ENCODE measurements around the gene LPIN3.

Gene LPIN3

DNA sequence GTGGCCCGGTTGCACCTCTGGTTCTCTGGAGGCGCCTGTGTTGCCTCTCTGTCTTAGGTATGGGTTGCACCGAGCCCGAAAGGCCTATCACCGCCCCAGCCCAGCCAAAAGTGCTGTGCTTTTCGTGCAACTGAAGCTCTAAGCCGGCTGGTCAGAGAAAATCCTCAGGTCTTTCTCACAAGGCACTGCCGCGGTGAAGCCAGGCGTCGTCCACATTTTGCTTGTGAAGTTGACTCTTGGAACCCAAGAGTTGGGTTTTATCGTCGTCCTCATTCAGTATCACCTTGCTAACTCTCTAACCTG, 26.7 kb downstream of the LPIN3 start:
- no peak for DNase-seq

DNA sequence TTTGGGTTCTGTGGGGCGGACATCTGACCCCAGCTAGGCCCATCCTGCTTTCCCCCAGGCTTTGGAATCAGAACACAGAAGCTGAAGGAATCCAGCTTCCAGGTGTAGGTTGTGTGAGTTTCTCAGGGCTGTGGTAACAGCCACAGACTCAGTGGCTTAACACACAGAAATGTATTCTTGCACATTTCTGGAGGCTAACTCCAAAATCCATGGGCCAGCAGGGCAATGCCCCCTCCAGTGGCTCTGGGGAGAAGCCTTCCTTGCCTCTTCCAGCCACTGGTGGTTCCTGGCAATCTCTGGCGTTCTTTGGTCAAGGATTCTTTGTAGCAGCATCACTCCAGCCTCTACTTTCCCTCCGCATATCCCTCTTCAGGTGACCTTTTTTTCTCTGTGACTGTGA, 27.3 kb downstream of the LPIN3 start:
- DNase-seq, result no peak

GRCh38 chr20:41369673-41370072, 29.1 kb downstream of the LPIN3 start:
- no peak for DNase-seq

- DNase-seq, result no peak
Measured at GRCh38 chr20:41370176-41370575, 29.6 kb downstream of the LPIN3 start.

- DNase-seq, result no peak
Measured at GRCh38 chr20:41371371-41371770, 30.8 kb downstream of the LPIN3 start.

DNA sequence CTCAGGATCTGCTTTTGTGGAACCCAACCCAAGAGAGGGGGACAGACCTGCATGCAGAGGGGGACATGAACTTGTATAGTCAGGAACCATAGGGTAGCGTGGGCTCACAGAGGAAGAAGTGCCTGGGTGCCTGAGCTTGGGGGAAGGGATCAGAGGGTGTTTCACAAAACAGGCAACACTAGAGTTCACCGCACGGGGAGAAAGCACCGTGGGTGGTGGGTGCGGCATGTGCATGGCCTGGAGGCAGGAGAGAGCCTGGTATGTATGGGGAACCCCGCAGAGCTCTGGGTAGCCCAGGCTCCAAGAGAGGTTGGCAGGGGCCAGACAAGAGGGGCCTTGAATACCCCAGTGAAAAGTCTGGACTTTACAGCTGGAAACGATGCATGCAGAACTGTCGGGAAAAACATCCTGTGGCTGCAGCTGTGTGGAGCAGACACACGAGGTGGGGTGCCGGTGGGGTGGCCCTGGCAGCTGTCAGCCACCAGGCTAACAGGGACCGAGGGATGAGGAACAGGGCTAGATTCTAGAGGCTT, 32.7 kb downstream of the LPIN3 start:
- no peak for DNase-seq

GRCh38 chr20:41373931-41374920, 33.6 kb downstream of the LPIN3 start:
- no peak for DNase-seq

GRCh38 chr20:41375846-41376245, 35.2 kb downstream of the LPIN3 start:
- DNase-seq, result no peak

DNA sequence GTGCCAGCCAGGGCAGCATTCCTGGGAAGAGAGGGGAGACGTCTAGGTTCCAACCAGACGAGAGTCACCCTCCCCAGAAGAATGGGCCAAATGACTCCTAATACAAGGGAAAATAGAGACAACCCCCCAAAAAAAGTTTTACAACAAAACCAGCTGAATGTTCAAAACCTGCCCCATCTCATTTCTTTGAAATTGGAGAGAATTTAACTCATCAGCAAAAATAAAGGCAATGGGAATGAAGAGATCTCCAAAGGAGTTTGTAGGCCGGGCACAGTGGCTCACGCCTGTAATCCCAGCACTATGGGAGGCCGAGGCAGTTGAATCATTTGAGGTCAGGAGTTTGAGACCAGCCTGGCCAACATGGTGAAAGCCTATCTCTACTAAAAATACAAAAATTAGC, 35.7 kb downstream of the LPIN3 start:
- DNase-seq, result no peak

DNA sequence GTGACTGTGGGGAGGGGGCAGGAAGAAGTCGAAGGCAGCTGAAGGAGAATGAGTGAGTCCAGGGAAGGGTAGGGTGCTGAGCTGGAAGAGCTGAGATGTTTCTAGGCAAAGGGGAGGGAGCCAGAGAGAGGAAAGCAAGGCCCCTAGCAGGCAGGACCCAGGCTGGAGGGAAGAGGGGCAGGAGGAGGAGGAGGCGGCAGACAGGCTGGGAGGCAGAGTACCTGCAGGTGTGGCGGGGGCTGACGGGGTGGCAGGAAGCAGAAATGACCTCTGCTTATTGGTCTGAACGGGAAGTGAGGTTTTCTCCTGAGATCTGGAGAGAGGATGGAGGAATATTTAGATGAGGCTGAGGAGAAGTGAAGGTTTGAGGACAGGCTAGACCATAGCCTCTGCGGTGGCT, 36.7 kb downstream of the LPIN3 start:
- DNase-seq, result no peak

DNA sequence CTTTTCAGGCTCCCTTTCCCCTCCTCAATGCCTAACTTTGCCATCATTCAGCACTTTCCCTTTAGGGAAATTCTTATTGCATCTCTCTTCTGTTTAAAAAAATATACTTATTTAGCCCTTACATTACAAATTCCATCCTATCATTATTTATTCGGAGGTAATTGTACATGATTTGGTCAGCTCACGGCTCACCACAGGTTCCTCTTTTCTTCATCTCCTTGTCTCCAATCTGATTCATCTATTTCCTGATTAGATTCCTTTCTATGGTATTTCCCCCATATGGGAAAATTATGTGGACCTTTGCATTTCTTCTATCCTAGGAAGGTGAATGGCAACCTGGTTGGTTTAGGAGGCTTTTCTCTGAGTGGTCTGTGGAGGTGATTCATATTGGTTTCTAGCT, 38.9 kb downstream of the LPIN3 start:
- DNase-seq, result no peak

- DNase-seq, result no peak
Measured at GRCh38 chr20:41380551-41381193, 40.1 kb downstream of the LPIN3 start.

DNA sequence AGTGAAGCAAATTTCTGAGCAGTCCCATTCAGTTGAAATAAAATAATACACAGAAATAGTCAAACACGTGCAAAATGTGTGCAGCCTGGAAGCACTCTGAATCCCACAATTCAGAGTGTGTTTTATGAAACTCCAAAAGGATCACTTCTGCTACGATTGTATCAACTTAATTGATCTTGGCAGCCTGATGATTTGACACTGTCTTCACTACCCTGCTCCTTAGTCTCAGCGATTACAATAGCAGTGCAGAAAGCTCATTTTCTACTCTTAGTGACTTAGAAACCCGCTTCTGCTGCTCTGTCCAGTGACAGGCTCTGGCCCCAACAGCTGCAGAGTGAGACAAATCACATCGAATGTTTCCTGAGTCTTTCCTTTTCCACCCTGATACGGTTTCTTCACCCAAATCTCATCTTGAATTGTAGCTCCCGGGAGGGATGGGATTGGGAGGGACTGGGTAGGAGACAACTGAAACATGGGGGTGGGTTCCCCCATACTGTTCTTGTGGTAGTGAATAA, 42.2 kb downstream of the LPIN3 start:
- no peak for DNase-seq

DNA sequence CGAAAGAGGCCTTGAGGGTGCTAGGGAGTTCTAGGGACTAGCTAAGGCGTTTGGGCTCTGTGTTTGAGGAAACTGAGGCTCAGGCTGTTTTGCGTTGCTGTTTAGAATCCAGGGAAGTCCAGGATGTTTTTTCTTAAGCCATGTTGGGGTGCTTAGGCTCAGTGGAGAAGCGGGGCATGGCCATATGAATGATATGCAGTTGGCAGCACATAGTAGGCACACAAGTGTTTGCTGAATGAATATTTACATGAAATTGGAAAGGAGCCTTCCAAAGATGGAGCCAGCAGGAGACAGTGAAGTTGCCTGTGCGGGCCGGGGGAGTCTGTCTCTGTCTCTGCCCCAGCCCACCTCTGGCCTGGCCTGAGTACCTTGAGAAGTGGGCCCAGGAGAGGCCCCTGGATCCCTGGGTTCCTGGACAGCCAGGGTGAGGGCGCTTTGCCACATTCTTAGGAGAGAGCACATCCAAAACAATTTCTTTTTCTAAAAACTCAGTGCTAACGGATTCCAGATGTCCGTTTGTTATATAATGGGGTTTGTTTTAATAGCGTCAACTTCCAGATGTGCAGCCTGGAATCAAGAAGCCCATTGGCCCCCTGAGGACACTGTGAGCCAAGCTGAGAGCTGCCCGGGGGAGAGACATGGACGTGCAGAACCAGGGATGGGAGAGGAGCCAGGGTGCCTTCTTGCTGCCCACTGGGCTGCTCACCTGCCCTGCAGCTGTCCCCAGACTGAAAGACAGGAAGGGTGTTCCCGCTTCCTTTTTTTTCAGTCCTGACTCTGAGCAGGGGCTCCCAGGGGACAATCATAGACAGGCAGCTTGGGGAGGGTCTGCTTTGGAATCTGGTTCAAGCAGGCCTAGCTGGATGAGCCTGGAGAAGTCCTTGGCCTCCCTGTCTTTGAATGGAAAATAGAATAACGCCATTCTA, 46.1 kb downstream of the LPIN3 start:
- DNase-seq, result no peak

DNA sequence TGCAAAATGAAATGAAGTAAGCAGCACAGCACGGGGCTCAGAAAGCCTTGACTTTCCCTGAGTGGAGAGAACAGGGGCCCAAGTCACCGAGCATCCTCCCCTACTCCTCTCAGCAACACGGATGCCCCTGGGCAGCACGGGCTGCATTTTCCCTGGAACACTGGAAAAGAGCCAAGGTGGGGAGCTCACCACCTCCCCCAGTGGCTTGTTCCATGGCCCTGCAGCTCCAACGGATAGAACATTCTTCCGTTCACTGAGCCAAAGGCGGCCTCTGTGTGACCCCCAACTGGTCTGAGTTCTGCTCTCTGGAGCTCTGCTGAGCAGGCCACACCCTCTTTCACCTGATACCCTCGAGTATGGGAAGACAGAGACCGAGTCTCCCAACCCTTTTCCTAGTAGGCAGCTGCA, 46.8 kb downstream of the LPIN3 start:
- no peak for DNase-seq

DNA sequence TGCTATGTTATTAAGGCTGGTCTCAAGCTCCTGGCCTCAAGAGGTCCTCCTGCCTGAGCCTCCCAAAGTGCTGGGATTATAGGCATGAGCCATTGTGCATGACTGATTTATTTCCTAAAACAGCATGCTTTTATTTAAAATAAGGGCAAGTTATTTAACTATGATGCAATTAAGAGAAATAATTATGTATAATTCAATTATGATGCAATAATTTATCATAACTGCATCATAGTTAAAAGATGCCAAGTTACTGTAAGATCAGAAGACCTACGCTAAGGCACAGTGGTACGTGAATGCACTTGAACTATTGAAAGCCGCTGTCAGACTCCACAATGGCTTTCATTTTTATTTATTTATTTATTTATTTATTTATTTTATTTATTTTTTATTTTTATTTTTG, 50.3 kb downstream of the LPIN3 start:
- no peak for DNase-seq

- DNase-seq, result no peak
Measured at GRCh38 chr20:41391587-41392001, 51.0 kb downstream of the LPIN3 start.

DNA sequence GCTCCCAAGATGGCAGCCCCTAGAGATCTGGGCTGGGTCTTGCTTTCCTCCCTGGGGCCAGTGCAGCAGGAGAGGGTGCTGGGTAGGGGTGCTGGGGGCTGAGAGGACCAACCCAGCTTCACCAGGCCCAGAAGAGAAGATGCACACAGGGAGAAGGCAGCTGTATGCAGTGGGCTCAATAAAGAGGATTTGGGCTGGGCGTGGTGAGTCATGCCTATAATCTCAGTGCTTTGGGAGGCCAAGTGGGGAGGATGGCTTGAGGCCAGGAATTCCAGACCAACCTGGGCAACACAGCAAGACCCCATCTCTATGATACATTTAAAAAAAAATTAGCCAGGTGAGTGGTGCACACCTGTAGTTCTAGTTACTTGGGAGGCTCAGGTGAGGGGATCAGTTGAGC, 51.7 kb downstream of the LPIN3 start:
- DNase-seq, result no peak

DNA sequence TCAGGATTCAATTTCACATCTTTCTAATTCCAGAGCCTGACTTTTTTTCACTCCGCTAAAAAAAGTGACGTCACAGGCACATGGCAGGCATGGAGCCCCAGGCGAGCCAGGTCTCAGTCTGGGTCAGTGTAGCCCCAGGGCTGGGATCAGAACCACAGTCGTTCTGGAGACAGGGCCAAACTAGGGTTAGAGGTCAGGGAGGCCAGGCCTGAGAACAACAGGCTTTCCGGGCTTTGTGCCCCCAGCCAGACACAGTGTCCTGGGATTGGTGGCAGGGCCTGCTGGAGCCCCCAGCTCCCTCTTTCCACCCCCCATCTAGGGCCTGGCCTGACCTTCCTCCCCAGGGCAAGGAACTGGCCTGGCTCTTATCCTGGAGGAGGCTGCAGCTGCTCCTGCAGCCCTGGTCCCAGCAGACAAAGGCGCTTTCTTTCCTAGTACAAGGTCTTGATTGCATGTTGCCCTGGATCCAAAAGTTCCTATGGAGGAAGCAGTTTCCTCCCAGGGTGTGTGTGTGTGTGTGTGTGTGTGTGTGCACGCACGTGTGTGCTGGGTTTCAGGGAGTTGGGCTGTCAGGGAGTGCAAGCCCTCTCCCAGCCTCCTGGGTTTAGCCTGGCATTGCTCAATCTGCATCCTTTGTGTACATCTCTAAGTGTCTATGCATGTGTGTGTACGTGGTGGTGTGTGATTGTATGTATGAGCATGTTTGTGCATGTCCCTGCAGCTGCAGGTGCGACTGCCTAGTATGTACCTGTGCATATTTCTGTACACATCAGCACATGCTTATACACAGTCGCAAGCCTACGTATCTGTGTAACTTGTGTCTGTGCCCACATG, 52.5 kb downstream of the LPIN3 start:
- no peak for DNase-seq

GRCh38 chr20:41393705-41394066, 53.1 kb downstream of the LPIN3 start:
- DNase-seq, result no peak

- DNase-seq, result no peak
Measured at GRCh38 chr20:41394081-41394480, 53.5 kb downstream of the LPIN3 start.

Measured in stimulated activated CD4-positive, alpha-beta T cell treated with anti-CD3 and anti-CD28 coated beads, Interleukin-4, amount 100 ng/mL, for 1 hour (primary cell).